ENCODE results near the gene IGLL1.
"Not testable (repeated sequence)": the region's sequence is repeated elsewhere in the genome, so short reads cannot be mapped to it uniquely, and the experiment has no call there.

The IGLL1 gene

GRCh38 chr22:23591201-23591791, 11.2 kb upstream of the IGLL1 start:
- DNase-seq, result no peak

GRCh38 chr22:23583836-23584235, 3.7 kb upstream of the IGLL1 start:
- DNase-seq, result no peak

- DNase-seq, result no peak
These were observed 3.1 kb upstream of the IGLL1 start for GRCh38 chr22:23583153-23583552.

- DNase-seq, result no peak
These were observed 1.2 kb upstream of the IGLL1 start for GRCh38 chr22:23581260-23581650.

- DNase-seq, result no peak
These were observed 628 bp upstream of the IGLL1 start for GRCh38 chr22:23580576-23581259.

- no peak for DNase-seq
These were observed 810 bp downstream of the IGLL1 start for GRCh38 chr22:23579280-23579679.

GRCh38 chr22:23578306-23578705, 1.8 kb downstream of the IGLL1 start:
- no peak for DNase-seq

- DNase-seq, result no peak
These were observed 3.4 kb downstream of the IGLL1 start for GRCh38 chr22:23576681-23577080.

- DNase-seq, result no peak
These were observed 4.5 kb downstream of the IGLL1 start for GRCh38 chr22:23575601-23576000.

GRCh38 chr22:23574877-23575276, 5.2 kb downstream of the IGLL1 start:
- DNase-seq, result no peak

- no peak for DNase-seq
These were observed 5.7 kb downstream of the IGLL1 start for GRCh38 chr22:23574371-23574811.

- not testable (repeated sequence) for DNase-seq
These were observed 6.3 kb downstream of the IGLL1 start for GRCh38 chr22:23573701-23574235.

GRCh38 chr22:23573106-23573505, 7.0 kb downstream of the IGLL1 start:
- not testable (repeated sequence) for DNase-seq

- no peak for DNase-seq
These were observed 8.6 kb downstream of the IGLL1 start for GRCh38 chr22:23571486-23571885.

- DNase-seq, result no peak
These were observed 9.4 kb downstream of the IGLL1 start for GRCh38 chr22:23570681-23571080.

GRCh38 chr22:23569716-23570115, 10.4 kb downstream of the IGLL1 start:
- DNase-seq, result no peak

GRCh38 chr22:23569291-23569690, 10.8 kb downstream of the IGLL1 start:
- DNase-seq, result no peak

- no peak for DNase-seq
These were observed 13.2 kb downstream of the IGLL1 start for GRCh38 chr22:23566705-23567475.

GRCh38 chr22:23565915-23566704, 14.0 kb downstream of the IGLL1 start:
- no peak for DNase-seq

- no peak for DNase-seq
These were observed 14.7 kb downstream of the IGLL1 start for GRCh38 chr22:23565305-23565914.

GRCh38 chr22:23564276-23564675, 15.8 kb downstream of the IGLL1 start:
- DNase-seq, result no peak

- no peak for DNase-seq
These were observed 17.0 kb downstream of the IGLL1 start for GRCh38 chr22:23563111-23563510.
